Thyroid gland (tissue), 4 donors: ENCODE data around the gene ARHGAP24.

Source experiments
- CTCF ChIP-seq, 6 experiments: fragments of 200-600 bp in 3 of 6; fragments of 450-650 bp in 3 of 6; sonication (generic) in 3 of 6; IDR thresholded peaks; one replicate each; pipeline ENCODE4 v1.5.1; 2016 to 2019; ENCODE audit warnings: antibody characterized with exemption in 6 of 6, mild to moderate bottlenecking in 2 of 6, inconsistent platforms in 1 of 6, moderate library complexity in 1 of 6
- POLR2A ChIP-seq, 2 donors: fragments of 450-650 bp; IDR thresholded peaks; one replicate each; pipeline ENCODE4 v1.6.1; 2017; ENCODE audit warnings: antibody characterized with exemption in 2 of 2, mild to moderate bottlenecking in 2 of 2, moderate library complexity in 1 of 2

- TF ChIP-seq CTCF (IDR thresholded peaks at IDR 0.05) (no peak), POLR2A (IDR thresholded peaks at IDR 0.05) (no peak)
Measured at GRCh38 chr4:85767649-85768048, 292.7 kb downstream of the ARHGAP24 start.
